Measurements from ENCODE around the gene CCDC57.

GRCh38 chr17:82091264-82092066, 121.2 kb downstream of the CCDC57 start:
- TF ChIP-seq CTCF (IDR thresholded peaks at IDR 0.05): no peak
- no peak for TF ChIP-seq POLR2A (IDR thresholded peaks at IDR 0.05)

All from heart left ventricle (tissue), 13 donors.